Endodermal cell (in vitro differentiated cells): Measurements from ENCODE around the gene BCL6. TPM values are rescaled to one million over a fixed set of nuclear protein-coding genes. Genes with fewer than 3 reads are reported as not detected.

Experiments used
- DNase-seq: peaks from one replicate; pipeline ENCODE4 v3.0.0-alpha.2; 2017
- H3K27ac ChIP-seq: 2 replicates; pipeline ENCODE4 v1.5.1; 2013; ENCODE audit warnings: mild to moderate bottlenecking, low read depth, low read length, moderate library complexity
- H3K27me3 ChIP-seq: 2 replicates; pipeline ENCODE4 v1.6.1; 2013; ENCODE audit warnings: mild to moderate bottlenecking, low read length, moderate library complexity; ENCODE audit not compliant: insufficient read depth, control insufficient read depth, poor library complexity, severe bottlenecking
- H3K36me3 ChIP-seq: 2 replicates; pipeline ENCODE4 v1.7.0; 2013; ENCODE audit warnings: mild to moderate bottlenecking, low read length, moderate library complexity; ENCODE audit not compliant: control insufficient read depth, insufficient read depth
- H3K4me1 ChIP-seq: one replicate; pipeline ENCODE4 v1.7.0; 2013; ENCODE audit warnings: low read length; ENCODE audit not compliant: control insufficient read depth, insufficient read depth
- H3K4me3 ChIP-seq: 2 replicates; pipeline ENCODE4 v1.5.1; 2013; ENCODE audit warnings: mild to moderate bottlenecking, low read length, moderate library complexity
- H3K9ac ChIP-seq: 2 replicates; pipeline ENCODE4 v1.6.1; 2013; ENCODE audit warnings: mild to moderate bottlenecking, low read length, moderate library complexity; ENCODE audit not compliant: poor library complexity, severe bottlenecking; ENCODE audit errors: extremely low read depth
- H3K9me3 ChIP-seq: 2 replicates; pipeline ENCODE4 v1.6.1; 2013; ENCODE audit warnings: mild to moderate bottlenecking, low read length, moderate library complexity; ENCODE audit not compliant: control insufficient read depth
- H3K27ac Mint-ChIP-seq: 2 replicates; pipeline ENCODE4 v1.8.0; 2020; ENCODE audit warnings: mixed read lengths
- H3K27me3 Mint-ChIP-seq: 2 replicates; pipeline ENCODE4 v1.8.0; 2021; ENCODE audit warnings: mild to moderate bottlenecking, mixed read lengths; ENCODE audit not compliant: insufficient read depth
- H3K36me3 Mint-ChIP-seq: 2 replicates; pipeline ENCODE4 v1.8.0; 2020; ENCODE audit warnings: low read depth, mixed read lengths
- H3K4me1 Mint-ChIP-seq: 2 replicates; pipeline ENCODE4 v1.8.0; 2020; ENCODE audit warnings: mixed read lengths
- H3K4me3 Mint-ChIP-seq: 2 replicates; pipeline ENCODE4 v1.8.0; 2020; ENCODE audit warnings: mild to moderate bottlenecking, moderate library complexity, mixed read lengths
- H3K9me3 Mint-ChIP-seq: 2 replicates; pipeline ENCODE4 v1.8.0; 2020; ENCODE audit warnings: mild to moderate bottlenecking, mixed read lengths
- CTCF ChIP-seq: fragments of 200-600 bp; sonication (generic); conservative IDR thresholded peaks from 2 replicates; pipeline ENCODE4 v1.5.0; 2021; ENCODE audit warnings: antibody characterized with exemption, mild to moderate bottlenecking
- WGBS, 2 experiments: methylation state at CpG; one replicate each; pipeline versions ENCODE4 v1.1.5 to v1.1.7; 2013; ENCODE audit warnings: missing lambda C conversion rate in 2 of 2, mixed read lengths in 1 of 2; ENCODE audit not compliant: insufficient coverage in 1 of 2, insufficient read length in 1 of 2; 5-methylcytosine and 5-hydroxymethylcytosine counted together
- total RNA-seq, 2 donors: library from RNA; stranded (reverse); fragmentation: NEBNext Ultra II Directional in 1 of 2; extraction: Animal tissue kit (Norgen Biotek cat#: 25700) in 1 of 2; gene quantifications; 2 replicates in 1 of 2; 3 replicates in 1 of 2; pipeline ENCODE4 v1.2.1, GENCODE V29; 2021

BCL6 gene
- total RNA-seq, 2 donors from 2014 or later = 3.8 to 3.9 TPM

GRCh38 chr3:187706971-187707370 lies 38.3 kb downstream of the BCL6 start:
- Mint-ChIP-seq H3K4me3 (no peak overlapping the region), H3K27ac (no peak overlapping the region), H3K4me1 (no peaks in the 10 kb centered on the region), H3K36me3 (no peaks in the 10 kb centered on the region), H3K27me3 (peaks cover 2% of the 10 kb centered on the region), H3K9me3 (no peaks in the 10 kb centered on the region)
- 87 to 100% methylated on average over 2 of the region's 2 CpGs for WGBS, 2 experiments
- Histone ChIP-seq H3K9ac (no peak overlapping the region), H3K36me3 (no peaks in the 10 kb centered on the region), H3K4me3 (no peak overlapping the region), H3K27ac (no peak overlapping the region), H3K9me3 (no peaks in the 10 kb centered on the region), H3K27me3 (peaks cover 5% of the 10 kb centered on the region), H3K4me1 (no peaks in the 10 kb centered on the region)
- no peak for DNase-seq
- TF ChIP-seq CTCF = no peak

GRCh38 chr3:187705164-187705563 lies 40.1 kb downstream of the BCL6 start:
- TF ChIP-seq CTCF = no peak
- H3K36me3 ChIP-seq = no peaks in the 10 kb centered on the region
- H3K27me3 Mint-ChIP-seq = peaks cover 6% of the 10 kb centered on the region
- no peaks in the 10 kb centered on the region for H3K9me3 ChIP-seq
- H3K9me3 Mint-ChIP-seq = no peaks in the 10 kb centered on the region
- H3K4me1 Mint-ChIP-seq = no peaks in the 10 kb centered on the region
- H3K27ac Mint-ChIP-seq = no peak overlapping the region
- H3K4me3 ChIP-seq = no peak overlapping the region
- no peak overlapping the region for H3K9ac ChIP-seq
- no peak for DNase-seq
- no peak overlapping the region for H3K27ac ChIP-seq
- no peaks in the 10 kb centered on the region for H3K36me3 Mint-ChIP-seq
- H3K4me1 ChIP-seq = no peaks in the 10 kb centered on the region
- H3K27me3 ChIP-seq = peaks cover 6% of the 10 kb centered on the region
- H3K4me3 Mint-ChIP-seq = no peak overlapping the region

GRCh38 chr3:187702507-187703033 lies 42.7 kb downstream of the BCL6 start, which contains the start of gene RTP2:
RTP2 (minus strand) TSS chr3:187702557; CDS start chr3:187702128, 429 bp downstream.
- Histone ChIP-seq H3K27ac (no peak within 1 kb of the TSS), H3K36me3 (no peaks in the 10 kb centered on the region), H3K27me3 (peaks cover 6% of the 10 kb centered on the region), H3K9me3 (no peaks in the 10 kb centered on the region), H3K4me1 (no peaks in the 10 kb centered on the region), H3K4me3 (no peak within 1 kb of the TSS), H3K9ac (no peak within 1 kb of the TSS)
- WGBS, 2 experiments = 67 to 73% methylated on average over 3 to 4 of the region's 4 CpGs
- TF ChIP-seq CTCF = no peak
- Mint-ChIP-seq H3K36me3 (no peaks in the 10 kb centered on the region), H3K4me3 (no peak within 1 kb of the TSS), H3K4me1 (no peaks in the 10 kb centered on the region), H3K27ac (no peak within 1 kb of the TSS), H3K9me3 (no peaks in the 10 kb centered on the region), H3K27me3 (peaks cover 6% of the 10 kb centered on the region)
- DNase-seq = no peak
